ENCODE data around the gene TBC1D12.

DNA sequence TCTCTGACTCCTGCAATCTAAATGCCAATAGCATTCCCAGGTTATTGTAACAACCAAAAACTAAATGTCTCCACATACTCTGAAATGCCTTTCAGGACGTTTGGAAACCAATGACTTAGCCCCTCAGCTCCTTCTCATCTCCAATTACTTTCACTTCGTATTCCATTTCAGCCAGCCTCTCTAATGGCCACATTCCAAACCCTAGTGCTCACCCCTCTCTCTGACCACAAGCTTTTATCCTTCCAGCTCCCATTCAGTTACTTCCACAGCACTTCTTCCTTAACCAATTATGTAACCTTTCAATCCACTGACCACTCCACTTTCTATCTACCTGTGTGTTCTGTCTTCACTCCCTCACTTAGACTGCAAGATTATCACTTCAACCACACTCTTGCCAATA, 43.9 kb upstream of the TBC1D12 start:
- TF ChIP-seq CTCF (IDR thresholded peaks at IDR 0.05) (no peak), POLR2A (IDR thresholded peaks at IDR 0.05) (no peak)

Measured in prostate gland (tissue), 2 donors.